NCI-H187 (cell line): ENCODE measurements around the gene AKAP8L.

Experiments
- DNase-seq, 2 experiments: peaks; one replicate each; lab custom pipeline; 2025; lab: John Stamatoyannopoulos, UW

Gene AKAP8L

DNA sequence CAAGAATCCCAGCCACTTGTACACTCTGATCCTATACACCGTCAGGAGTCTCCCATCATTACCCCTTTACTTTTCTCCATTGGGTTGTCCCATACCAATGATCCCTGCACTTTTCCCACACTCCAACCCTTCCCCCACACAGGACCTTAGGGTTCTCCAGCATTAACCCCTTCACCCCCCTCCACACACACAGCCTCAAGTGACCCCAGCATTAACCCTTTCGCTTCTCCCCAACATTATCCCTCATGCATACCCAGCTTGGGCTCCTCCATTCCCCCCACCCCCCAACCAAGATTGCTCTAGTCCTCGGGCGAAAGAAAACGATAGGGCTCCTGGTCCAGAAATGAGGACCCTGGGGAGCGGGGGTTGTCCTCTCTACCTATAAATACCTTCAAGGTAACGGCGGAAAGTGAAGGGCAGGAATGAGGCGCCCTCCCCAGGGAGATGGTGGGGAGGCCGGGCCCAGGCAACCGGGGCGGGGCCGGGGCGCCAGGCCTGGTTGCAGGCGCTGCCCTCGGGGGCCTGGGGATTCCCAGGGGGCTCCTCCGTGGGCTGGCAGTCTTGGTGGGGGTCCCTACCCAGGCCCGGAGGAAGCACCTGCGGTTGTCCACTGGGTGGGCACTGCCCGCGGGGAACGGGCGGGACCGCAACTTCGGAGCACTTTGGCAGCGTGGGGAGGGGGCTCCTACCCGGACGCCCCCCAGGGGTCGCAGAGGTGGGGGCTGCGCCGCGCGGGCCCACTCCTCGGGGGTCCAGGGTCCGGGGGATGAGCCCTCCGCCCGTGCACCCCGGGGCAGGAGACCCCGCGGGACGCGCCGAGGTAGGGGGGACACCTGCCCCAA, 30.2 kb upstream of the AKAP8L start:
- DNase-seq, result no peak

DNA sequence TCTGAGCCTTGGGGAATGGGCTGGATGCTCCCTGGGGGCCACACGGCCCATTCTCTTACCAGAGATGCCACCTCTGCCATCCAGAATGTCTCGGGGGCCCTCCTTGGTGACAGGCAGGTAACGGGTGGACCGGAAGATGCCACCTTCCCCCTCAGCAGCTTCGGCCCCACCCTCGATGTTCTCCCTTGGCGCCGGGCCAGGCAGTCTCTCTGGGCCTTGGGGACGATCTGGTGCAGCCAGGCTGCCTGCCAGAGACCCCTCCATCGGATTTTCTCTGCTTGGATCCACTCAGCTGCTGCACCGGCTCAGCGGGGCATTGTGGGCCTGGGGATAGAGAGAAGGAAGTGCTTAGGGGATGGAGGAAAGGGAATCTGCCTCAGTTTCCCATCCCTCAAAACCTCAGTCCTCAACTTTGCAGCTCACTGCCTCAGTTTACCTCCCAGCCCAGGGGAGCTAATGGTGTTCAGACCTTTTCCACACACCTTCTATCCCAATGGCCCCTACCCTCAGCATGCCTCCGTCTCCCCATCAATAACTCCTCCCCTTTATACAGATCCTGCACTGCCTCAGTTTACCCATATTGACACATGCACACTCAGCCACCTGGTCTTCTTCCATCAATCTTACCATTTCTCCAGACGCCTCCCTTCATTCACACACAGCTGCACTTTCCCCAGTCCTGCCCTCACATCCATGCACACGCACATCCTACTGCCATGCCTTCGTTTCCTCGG, 29.4 kb upstream of the AKAP8L start:
- no peak for DNase-seq

DNA sequence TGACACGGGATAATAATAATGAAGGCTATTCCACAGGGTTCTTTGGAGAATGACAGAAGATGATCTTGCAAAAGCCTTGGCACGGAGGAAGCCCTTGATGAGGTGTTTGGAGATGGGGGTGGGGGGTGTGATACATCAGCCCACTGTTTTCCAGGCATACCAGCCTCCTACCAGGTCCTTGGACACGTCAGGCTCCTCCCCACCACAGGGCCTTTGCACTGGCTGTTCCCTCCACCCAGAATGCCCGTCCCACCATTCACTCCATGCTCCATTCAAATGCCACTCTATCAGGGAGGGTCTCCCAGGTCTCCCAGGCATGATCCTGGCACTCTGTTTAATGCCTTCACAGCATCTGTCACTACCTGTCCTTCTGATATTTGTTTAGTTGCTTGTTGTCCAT, 28.3 kb upstream of the AKAP8L start:
- no peak for DNase-seq

DNA sequence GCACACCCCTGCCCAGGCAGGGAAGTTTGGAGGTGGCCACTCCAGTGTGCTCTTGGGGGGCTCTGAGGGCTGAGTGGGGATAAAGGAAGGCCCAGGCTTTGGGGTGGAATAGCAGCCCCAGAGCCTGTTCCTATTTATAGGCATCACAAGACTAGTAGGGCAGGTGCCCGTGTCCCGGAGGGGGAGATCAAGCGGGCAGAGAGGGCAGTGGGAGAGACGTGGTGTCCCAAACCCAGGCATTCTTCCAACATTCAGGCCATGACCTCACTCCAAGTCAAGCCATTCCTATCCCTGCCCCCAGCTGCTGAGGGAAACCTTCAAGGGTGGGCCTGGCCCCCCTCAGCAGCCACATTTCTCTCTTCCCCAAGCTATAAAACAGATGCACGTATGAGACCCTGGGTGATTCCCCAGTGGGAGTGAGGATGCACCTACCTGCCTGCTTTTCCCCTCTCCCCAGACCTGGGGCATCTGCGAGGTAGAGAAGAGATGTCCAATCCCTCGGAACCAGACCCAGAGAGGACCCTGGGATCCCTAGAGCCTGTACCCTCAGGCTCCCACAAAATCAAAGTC, 27.1 kb upstream of the AKAP8L start:
- DNase-seq, result no peak

DNA sequence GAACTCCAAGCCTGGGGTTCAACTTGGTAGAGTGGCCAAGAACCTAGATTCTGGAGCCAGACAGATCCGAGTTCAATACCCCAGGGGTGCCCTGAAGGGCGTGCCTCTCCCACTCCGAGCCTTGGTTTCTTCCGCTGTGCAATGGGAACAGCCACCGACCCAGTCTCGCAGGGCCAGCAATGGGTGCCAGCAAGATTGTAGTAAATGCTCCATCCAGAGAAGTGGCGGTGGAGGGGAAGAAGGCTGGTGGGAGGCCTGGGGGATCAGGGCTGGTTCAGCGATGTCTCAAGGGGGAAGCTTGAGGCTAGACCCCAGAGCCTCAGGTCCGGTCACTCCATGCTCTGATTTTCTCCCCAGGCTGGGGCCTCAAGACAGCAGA, 26.4 kb upstream of the AKAP8L start:
- DNase-seq, result no peak

DNA sequence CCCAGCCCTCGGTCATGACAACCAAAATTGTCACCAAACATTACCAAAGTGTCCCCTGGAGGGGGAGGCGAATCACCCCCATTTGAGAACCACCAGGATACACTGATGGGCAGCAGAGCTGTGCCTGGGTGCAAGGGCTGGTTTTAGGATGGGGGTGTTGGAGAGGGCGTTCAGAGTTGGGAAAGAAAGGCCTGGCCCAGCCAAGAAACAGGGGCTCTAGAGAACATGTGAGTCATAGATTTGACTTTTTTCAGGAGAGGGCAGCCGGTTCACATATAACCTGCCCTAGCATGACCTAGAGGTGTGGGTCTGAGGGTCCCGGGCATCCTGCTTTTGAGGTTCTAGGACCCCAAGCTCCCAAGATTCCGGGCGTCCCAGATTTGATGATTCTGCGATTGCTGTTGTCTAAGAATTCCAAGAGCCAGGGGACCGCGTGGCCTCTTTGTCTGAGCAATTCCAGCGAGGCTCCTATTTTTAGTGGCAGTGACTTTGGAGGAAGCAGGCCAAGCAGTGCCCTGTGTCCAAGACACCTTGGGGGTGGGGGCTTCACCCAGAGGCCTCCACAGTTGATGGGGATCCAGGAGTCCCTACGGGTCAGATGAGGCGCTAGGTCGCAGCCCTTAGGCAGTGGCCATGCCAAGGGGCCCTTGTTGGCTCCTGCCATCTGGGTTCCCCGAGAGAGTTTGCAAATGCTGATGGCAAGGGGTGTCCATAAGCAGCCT, 25.9 kb upstream of the AKAP8L start:
- no peak for DNase-seq

DNA sequence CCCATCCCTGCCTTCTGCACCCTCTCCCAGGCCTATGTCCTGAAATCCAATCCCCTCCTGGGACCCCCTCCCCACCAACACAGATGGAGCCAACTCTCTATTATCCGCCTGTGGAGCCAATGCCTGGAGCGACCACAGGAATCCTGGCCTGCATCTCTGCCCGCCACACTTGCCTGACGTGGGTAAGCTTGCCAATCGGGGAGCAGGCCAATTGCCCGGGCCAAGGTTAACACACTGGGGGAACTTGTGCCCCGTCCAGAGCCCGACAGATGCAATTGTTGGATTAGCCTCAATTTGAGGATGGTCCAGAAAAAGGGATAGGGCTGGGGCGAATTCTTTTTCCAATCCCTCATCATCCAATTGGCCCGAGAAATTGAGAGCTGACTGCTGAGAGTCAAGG, 25.1 kb upstream of the AKAP8L start:
- no peak for DNase-seq

DNA sequence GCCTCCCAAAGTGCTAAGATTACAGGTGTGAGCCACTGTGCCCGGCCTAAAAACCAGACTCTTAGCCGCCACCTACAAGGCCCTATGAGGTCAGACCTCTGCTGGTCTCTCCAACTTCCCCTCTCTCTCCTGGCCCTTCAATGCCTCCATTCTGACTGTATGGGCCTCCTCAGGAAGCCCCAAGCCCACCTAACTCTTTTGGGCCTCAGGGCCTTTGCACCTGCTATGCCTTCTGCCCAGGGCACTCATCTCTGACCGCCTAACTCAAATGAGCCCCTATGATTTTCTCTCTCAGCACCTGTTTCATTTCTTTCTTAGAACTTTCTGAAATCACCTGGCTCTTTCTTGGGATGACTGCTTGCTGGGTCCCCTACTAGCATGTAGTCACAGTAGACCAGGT, 24.5 kb upstream of the AKAP8L start:
- no peak for DNase-seq

DNA sequence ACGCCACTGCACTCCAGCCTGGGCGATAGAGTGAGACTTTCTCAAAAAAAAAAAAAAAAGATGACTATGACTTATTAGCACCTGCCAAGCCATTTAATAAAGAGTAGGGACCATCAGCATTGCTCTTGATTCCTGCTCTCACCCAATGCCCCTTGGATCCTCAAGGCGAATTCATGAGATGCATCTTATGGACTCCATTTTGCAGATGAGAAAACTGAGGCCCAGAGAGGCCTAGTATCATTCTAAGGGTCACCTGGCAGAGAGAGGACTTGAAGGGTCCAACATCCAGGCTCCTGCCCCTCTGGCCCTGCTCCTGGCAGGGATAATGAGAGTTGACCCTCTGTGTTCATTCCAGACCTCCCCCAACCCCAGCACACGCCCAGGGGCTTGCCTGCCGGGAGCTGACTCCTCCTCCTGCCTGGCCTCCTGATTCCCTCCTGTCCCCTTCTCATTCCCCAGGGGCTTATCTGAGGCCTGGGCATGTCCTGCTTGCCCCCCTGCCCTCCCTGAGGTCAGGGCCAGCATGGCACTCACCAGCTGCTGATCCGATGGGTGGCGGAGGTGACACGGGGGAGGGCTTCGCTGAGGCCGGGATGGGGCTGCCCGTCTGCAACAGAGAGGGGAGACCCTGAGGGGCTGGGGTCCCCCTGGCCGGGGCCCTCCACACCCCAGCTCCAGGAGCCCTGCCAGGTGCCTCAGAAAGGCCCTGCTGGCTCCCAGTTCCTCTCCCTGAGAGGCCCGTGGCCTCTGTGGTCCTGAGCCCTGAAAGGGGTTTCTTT, 23.5 kb upstream of the AKAP8L start:
- DNase-seq, result no peak

DNA sequence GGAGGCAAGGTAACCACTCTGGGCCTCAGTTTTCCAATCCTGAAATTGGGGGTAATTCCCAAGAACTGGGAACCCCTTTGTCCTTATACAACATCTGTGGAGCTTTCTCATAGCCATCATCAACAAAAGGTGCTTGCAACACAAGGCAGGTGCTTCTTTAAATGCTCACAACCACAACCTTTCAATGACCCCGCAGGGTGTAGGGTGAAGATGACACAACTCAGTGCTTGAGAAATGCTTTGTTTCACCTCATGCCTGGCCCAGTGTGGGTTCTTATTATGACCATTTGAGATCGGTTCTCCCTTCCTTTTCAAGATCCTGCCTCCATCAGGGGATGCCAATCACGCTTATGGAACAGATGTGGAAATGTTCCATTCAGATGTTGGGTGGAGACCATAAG, 22.5 kb upstream of the AKAP8L start:
- no peak for DNase-seq

DNA sequence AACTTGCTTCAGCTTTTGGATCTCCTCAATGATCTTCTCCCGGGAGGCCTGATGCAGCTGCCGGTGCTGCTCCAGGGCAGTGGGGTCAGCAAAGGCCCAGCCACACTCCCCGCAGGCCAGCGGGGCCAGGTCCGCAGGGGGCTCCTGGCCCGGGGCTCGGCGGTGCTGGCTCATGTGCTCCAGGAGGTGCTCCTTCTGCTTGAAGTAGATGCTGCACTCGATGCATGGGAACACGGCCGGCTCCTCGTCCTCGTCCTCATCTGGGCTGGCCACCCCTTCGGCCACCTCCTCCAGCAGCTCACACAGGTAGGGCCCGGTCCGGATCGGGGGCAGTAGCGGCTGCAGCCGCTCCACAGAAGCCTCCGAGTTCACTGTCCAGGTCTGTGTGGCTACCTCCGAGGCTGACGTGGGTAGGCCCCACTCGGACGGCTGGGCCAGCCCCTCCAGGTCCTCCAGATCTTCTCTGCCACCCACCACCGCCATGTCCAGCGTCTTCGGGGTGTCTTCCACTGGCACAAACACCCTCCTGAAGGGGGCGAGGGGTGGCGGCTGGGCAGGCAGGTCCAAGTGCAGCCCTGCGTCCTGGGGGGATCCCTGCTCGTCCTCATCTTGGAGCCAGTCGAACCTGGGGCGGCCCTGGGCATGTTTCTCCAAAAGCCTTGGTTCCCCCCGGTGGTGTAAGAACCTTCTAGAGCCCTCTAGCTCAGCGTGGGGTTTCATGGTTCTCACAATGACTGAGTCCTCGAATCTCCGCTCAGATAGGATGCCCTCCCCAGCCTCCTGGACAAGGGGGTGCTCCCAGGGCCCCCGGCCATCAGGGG, 21.2 kb upstream of the AKAP8L start:
- no peak for DNase-seq

DNA sequence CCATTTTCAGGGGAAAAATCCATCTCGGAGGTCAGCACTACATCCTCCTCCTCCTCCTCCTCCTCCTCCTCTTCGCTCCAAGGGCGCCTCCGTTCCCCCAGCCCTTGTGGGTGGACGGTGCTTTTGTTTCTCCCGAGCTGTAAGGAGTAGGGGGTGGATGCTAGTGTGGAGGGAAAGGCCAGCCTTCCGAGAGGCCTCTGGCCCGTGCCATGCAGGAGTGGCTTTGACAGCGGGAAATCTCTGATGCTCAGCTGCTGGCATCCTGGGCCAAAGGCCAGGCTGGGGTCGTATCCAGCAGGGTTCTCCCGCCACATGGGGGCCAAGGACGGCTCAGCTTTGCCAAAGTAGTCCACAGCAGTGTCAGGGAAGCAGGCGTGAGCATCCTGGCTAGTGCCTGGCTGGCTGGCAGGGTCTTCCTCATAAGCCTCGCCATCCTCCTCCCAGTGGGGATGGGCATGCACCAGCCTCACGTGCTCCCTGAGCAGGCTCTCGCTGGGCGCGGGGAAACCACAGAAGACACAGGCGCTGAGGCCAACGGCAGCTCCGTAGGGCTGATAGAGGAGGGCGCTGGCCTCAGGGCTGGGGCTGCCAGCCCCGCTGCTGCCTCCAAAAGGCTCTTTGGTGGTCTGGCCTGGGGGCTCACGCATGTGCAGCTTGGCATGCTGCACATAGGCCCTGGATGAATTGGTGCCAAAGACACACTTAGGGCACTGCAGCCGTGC, 20.5 kb upstream of the AKAP8L start:
- DNase-seq, result no peak

DNA sequence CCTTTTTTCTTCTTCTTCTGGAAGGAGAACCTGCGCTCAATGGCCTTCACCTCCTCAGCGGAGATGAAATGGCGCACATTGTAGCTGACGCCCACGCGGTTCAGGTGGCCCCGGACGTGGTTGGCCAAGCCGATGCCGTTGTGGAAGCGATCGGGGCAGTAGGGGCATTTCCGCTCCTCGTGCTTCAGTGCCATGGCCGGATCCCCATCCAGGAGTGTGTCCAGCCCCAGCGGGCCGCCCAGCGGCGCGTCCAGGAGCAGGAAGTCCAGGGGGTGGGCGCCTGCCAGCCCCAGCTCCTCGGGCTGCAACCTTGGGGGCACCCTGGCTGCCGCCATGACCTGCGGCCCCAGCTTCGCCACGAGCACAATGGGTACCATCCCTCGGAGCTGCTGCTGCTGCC, 19.8 kb upstream of the AKAP8L start:
- DNase-seq, result no peak

DNA sequence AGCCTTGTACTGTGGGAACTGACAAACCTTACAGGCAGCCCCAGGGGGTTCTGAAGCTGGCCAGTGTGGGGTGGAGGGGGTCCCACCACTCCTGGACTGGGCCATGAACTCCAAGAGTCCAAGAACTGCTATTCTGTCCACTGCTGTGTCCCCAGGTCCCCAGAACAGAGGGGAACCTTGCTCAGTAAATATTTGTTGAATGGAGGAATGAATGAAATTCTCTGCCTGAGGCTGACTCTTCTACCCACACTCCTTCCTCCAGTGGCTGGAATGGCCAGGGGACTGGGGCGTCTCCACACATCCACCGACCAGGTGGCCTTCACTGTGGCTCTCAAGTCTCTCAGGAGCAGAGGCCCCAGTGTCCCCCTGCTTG, 19.3 kb upstream of the AKAP8L start:
- no peak for DNase-seq

DNA sequence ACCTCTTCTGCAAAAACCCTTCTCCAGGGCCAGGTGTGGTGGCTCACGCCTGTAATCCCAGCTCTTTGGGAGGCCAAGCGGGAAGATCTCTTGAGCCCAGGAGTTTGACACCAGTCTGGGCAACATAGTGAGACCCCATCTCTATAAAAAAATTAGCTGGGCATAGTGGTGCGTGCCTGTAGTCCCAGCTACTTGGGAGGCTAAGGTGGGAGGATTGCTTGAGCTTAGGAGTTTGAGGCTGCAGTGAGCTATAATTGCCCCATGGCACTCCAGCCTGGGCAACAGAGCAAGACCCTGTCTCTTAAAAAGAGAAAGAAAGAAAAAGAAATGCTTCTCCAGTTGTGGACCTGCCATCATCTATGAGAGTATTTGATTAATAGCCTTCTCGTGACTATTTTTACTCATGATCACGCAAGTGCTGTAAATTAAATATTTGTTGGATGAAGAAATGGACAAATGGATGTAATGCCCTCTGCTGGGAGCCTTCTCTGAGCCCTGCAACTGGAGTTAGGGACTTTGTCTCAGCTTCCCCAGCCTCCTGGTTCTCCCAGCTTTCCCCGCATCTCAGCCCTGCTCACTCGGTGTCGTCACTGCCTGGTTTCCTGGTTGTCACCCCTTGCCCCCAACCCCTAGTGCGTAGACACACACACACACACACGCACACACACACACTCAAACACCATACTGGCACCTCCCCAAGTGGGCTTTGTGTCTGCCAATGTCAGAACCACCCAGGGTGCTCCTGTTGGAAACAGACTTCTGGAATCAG, 18.8 kb upstream of the AKAP8L start:
- DNase-seq, result no peak

DNA sequence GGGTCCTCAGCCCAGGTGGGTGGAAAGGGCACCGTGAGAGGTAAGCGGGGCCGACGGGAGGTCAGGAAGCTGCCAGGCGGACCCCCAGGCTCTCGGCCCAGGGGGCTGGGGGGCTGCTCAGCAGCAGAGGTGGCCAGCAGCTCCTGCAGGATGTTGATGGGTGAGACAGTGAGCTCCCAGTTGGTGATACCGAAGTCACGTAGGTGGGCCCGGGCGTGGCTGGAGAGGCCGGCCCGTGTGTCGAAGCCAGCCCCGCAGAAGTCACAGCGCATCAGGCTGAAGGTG, 18.0 kb upstream of the AKAP8L start:
- no peak for DNase-seq

DNA sequence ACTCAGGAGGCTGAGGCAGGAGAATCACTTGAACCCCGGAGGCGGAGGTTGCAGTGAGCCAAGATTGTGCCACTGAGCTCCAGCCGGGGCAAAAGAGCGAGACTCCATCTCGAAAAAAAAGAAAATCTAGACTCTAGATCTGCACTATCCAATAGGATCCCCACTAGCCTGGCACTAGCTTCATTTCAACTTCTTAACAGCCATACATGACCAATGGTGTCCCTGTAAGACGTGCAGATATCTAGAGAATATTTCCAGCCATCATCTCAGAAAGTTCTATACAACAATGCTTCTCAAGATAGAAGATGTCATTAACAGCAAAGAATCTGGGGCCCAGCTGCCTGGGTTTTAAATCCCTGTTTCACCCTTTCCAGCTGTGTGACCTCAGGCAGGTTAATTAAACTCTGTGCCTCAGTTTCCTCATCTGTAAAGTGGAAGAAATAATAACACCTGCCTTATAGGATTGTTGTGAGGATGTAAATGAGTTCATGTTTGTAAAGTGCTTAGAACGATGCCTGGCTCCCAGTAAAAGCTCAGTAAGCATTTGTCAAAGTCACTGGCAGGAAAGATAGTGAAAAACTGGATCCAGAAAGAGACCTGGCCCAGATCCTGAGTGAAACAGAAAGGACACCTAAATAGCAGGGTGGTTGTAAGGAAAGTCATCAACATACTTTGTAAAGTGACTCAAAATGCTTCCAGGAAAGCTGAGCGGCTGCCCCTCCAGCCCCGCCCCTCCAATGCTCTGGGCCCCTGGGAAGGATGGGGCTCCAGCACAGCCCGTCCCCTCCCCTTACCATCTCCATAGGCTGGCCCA, 17.4 kb upstream of the AKAP8L start:
- no peak for DNase-seq

DNA sequence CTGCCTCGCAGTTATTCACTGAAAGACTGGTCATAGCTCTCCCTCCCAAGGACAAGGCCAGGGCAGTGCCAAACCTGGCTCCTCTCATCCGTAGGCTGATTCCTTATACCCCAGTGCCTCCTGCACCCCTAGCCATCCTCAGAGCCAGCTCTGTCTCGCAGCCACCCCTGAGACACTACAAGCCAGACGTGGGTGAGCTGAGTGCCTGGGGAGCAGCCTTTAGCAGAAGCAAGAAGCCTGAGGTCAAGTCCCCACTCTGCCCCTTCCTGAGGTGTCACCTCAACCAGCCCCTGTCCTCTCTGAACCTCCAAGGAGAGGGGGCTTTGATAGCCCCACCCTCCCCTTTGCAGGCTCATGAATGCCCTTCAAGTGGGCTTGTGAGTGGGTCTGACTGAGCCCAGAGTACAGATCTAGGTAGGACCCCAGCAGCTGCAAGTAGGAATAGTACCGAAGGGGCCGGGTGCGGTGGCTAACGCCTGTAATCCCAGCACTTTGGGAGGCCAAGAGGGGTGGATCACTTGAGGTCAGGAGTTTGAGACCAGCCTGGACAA, 14.8 kb upstream of the AKAP8L start:
- no peak for DNase-seq
